Neural progenitor cell (in vitro differentiated cells): ENCODE results near the gene MT1E.

Experiments used
- CTCF ChIP-seq: fragments of 200-600 bp; sonication (generic); IDR thresholded peaks from 2 replicates; pipeline ENCODE4 v1.5.1; 2017; ENCODE audit warnings: antibody characterized with exemption, mild to moderate bottlenecking
- EZH2 ChIP-seq: fragments of 200-600 bp; sonication (generic); IDR thresholded peaks from 2 replicates; pipeline ENCODE4 v1.6.1; 2017; ENCODE audit warnings: antibody characterized with exemption, mild to moderate bottlenecking, moderate library complexity
- EZH2phosphoT487 ChIP-seq: fragments of 200-600 bp; sonication (generic); IDR thresholded peaks from 2 replicates; pipeline ENCODE4 v1.6.1; 2017; ENCODE audit warnings: antibody characterized with exemption

- TF ChIP-seq CTCF, result no peak
- peak; percentile 68 for TF ChIP-seq EZH2
- TF ChIP-seq EZH2phosphoT487, result peak; percentile 69
These were observed 42.3 kb downstream of the MT1E start, which contains the start of gene MT1G for GRCh38 chr16:56667581-56668571.
